DMS79 treated with DMSO at 0.1 percent for 48 hours (cell line): ENCODE data around the gene ADAMTS15.

Experiments used
- DNase-seq: peaks from one replicate; lab custom pipeline; 2025; lab: John Stamatoyannopoulos, UW

ADAMTS15 gene

GRCh38 chr11:130448416-130449309 lies at the start of gene ADAMTS15:
Gene ADAMTS15, plus strand, starts transcription at chr11:130448645. Its CDS starts 329 bp downstream, at chr11:130448974.
- peak; percentile 80 for DNase-seq

GRCh38 chr11:130399196-130399595 lies 49.2 kb upstream of the ADAMTS15 start:
- no peak for DNase-seq

- no peak for DNase-seq
Measured at GRCh38 chr11:130400781-130401483, 47.5 kb upstream of the ADAMTS15 start.

- no peak for DNase-seq
Measured at GRCh38 chr11:130402570-130402969, 45.9 kb upstream of the ADAMTS15 start.

- DNase-seq = peak; percentile 17
Measured at GRCh38 chr11:130403271-130403804, 45.1 kb upstream of the ADAMTS15 start.

- no peak for DNase-seq
Measured at GRCh38 chr11:130403967-130404366, 44.5 kb upstream of the ADAMTS15 start.

- DNase-seq = no peak
Measured at GRCh38 chr11:130404727-130405126, 43.7 kb upstream of the ADAMTS15 start.

- DNase-seq = no peak
Measured at GRCh38 chr11:130405428-130405827, 43.0 kb upstream of the ADAMTS15 start.

- no peak for DNase-seq
Measured at GRCh38 chr11:130407978-130408377, 40.5 kb upstream of the ADAMTS15 start.

GRCh38 chr11:130408401-130408890 lies 40.0 kb upstream of the ADAMTS15 start:
- no peak for DNase-seq

GRCh38 chr11:130408901-130409300 lies 39.5 kb upstream of the ADAMTS15 start:
- no peak for DNase-seq

- no peak for DNase-seq
Measured at GRCh38 chr11:130409594-130410388, 38.7 kb upstream of the ADAMTS15 start.

GRCh38 chr11:130411223-130411622 lies 37.2 kb upstream of the ADAMTS15 start:
- no peak for DNase-seq

- DNase-seq = no peak
Measured at GRCh38 chr11:130413405-130414106, 34.9 kb upstream of the ADAMTS15 start.

GRCh38 chr11:130414107-130415080 lies 34.1 kb upstream of the ADAMTS15 start:
- DNase-seq = no peak

GRCh38 chr11:130415731-130416529 lies 32.5 kb upstream of the ADAMTS15 start:
- DNase-seq = peak; percentile 67

- no peak for DNase-seq
Measured at GRCh38 chr11:130416530-130416882, 31.9 kb upstream of the ADAMTS15 start.

- DNase-seq = no peak
Measured at GRCh38 chr11:130416906-130417305, 31.5 kb upstream of the ADAMTS15 start.

- DNase-seq = no peak
Measured at GRCh38 chr11:130418210-130418609, 30.2 kb upstream of the ADAMTS15 start.
